Right hindlimb (tissue), 1 donor: ENCODE data around the gene ASB18.
"Not testable (repeated sequence)": the region's sequence is repeated elsewhere in the genome, so short reads cannot be mapped to it uniquely, and the experiment has no call there.

Experiments
- DNase-seq: peaks from one replicate; pipeline ENCODE4 v3.0.0-alpha.2; 2018

Gene ASB18

DNA sequence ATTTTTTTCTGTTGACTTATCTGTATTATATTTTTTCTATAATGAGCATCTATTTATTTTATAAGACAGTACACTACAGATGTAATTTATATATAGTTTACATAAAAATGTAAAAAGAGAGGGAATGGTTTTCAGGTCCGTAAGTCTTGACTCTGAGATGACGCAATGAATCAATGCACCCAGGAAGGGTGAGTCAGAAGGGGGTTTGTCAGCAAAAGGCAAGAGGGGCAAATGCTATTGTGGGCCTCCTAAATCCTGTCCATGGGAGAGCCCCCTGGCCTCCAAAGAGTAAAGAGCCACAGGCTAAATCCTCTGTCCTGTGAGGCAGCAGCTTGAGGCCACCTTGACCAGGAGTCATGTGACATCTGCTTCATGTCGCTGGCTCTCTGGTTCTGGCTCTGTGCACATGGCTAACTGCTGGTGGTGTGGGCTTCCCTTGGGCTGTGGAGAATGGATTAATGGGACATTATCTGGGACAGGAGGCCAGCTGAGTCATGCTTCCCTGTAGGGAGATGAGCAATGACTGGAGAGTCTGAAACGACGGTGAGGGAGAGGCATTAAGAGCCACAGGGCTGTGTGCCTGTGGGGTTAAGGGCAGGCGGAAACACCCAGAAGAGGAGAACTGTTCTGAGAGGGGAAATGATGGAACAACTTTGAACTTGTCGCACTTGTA lies 22.8 kb upstream of the ASB18 start:
- no peak for DNase-seq

DNA sequence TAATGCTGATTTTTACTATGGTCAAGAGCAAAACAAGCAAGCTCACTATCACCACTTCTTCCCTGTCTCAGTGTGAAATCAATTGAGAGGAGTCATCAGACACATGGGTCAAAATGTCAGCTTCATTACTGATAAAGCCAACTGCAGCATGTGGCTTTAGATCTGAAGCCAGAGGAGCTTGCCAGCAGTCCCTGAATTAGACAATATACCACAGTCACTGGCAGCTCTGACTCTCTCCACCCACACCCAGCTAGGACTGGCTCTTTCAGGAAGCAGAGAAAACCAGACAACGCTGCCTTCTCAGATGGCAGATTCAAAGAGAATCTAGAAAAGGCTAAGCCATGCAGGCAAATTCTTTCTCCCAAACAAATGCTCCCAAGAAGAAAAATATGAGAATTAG lies 20.0 kb upstream of the ASB18 start:
- DNase-seq, result no peak

DNA sequence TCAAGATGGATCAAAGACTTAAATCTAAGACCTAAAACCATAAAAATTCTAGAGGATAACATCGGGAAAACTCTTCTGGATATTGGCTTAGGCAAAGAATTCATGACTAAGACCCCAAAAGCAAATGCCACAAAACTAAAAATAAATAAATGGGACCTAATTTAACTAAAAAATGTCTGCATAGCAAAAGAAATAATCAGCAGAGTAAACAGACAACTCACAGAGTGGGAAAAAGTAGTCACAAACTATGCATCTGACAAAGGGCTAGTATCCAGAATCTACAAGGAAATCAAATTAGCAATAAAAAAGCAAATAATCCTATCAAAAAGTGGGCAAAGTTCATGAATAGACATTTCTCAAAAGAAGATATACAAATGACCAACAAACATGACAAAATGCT lies 18.2 kb upstream of the ASB18 start:
- DNase-seq, result no peak

DNA sequence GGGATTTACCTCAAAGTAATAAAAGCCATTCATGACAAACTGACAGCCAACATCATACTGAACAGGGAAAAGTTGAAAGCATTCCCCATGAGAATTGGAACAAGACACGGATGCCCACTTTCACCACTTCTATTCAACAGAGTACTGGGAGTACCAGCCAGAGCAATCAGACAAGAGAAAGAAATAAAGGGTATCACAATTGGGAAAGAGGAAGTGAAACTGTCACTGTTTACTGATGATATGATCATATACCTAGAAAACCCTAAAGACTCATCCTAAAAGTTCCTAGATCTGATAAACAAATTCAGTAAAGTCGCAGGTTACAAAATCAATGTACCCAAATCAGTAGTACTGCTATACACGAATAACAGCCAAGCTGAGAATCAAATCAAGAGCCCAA lies 17.2 kb upstream of the ASB18 start:
- no peak for DNase-seq

DNA sequence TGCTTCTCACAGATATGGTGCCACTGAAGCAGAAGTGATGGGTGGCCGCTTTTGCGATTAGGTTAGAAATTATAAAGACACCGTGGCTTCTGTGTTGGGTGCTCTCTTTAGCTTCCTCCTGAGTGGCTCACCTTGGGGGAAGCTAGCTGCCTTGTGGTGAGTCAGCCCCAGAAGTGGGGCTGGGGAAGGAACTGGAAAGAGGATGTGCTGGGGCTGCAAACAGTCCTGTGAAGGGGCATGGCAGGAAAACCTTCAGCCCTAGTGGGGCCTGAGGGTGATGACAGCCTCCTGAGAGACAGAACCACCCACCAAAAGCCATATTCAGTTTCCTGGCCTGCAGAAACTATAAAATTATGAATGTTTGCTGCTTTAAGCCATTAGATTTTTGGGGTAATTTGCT lies 8.9 kb upstream of the ASB18 start:
- no peak for DNase-seq

DNA sequence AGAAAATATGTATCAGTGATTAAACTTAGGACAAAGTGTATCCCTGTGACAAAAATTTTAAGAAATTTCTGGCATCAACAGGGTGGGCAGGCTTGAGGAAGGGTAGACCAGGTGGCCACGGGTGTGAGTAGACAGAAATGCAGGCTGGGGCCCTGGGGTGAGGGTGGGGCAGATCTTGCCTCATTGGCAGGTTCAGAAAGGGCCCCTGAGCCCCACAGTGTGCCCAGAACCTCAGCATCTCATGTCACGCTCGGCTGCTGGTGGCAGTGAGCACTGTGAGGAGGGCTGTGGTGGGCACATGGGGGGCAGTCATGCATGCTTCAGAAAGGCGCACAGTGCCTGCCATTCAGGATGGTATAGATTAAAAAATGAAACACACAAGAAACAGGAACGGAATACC lies 7.6 kb upstream of the ASB18 start:
- no peak for DNase-seq

DNA sequence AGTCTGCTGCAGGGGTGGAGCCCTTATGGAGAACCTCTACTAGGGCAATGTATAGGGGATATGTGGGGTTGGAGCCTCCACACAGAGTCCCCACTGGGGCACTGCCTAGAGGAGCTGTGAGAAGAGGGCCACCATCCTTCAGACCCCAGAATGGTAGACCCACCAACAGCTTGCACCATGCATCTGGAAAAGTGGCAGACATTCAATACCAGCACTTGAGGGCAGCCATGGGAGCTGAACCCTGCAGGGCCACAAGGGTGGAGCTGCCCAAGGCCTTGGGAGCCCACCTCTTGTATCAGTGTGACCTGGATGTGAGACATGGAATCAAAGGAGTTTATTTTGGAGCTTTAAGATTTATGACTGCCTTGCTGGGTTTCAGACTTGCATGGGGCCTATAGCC lies 5.7 kb upstream of the ASB18 start:
- not testable (repeated sequence) for DNase-seq

DNA sequence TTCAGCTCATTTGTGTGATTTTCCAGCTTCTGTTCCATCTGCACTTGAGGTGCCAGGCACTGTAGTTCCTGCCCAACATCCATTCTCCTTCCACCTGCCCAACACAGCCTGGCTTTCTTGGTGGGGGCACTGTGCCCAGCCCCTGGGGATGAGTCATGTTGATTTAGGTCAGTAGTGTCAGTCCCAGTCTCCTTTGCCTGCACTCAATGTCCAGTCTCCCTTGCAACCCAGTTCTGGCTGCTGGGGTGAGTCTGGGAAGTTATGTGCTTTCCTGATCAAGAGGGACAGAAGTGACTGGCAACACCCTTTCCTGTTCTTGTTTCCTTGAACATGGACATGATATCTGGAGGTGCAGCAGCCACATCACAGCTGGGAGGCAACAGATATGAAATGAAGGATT lies 1.5 kb upstream of the ASB18 start:
- DNase-seq, result no peak

DNA sequence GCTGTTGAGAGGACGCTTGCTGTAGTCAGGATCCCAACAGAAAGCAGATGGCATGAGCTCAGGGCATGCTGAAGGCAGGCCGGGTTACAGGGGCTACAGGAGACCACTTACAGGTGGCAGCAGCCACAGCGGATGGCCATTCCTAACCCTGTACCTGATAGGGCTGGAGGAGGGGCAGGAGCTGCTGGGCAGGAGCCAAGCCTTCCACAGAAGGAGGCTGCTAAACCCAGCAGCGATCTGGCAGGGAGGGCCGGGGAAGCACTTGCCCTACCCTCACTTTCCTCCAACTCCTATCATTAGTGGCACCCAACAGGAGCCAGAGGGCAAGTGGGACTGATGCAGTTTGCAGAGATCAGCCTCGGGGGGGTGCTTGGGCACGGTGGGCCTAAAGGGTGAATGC lies 2.0 kb downstream of the ASB18 start:
- DNase-seq, result no peak

DNA sequence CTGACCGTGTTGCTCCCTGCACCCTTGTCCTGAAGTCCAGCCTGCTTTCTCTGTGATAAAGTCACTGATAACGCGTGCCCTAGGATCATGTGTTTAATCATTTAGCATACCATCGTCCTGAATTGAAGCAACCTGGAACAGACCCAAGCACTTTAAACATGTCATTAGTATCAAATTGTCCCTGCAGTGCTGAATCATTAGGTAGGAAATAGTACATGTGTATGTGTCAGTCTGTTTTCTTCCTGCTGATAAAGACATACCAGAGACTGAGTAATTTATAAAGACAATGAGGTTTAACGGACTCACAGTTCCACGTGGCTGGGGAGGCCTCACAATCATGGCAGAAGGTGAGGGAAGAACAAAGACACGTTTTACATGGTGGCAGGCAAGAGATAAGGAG lies 2.8 kb downstream of the ASB18 start:
- no peak for DNase-seq

DNA sequence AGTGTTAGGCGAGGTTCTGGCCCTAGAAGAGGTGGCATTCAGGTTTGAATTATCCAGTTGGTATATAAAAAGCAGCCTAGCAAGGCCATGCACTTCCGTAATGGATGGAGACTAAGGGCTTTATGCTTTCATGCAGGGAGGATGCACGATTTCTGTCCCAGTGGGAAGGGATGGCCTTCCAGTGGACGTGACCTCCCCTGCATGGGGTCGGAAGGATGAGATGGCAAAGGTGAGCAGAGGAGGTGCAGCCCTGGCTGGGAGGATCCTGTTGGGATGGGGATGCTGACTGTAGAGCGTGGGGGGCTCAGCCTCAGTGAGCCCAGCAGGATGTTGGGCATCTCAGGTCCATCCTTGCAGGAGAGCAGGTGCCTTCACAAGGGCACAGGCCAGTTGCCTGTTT lies 4.8 kb downstream of the ASB18 start:
- no peak for DNase-seq

DNA sequence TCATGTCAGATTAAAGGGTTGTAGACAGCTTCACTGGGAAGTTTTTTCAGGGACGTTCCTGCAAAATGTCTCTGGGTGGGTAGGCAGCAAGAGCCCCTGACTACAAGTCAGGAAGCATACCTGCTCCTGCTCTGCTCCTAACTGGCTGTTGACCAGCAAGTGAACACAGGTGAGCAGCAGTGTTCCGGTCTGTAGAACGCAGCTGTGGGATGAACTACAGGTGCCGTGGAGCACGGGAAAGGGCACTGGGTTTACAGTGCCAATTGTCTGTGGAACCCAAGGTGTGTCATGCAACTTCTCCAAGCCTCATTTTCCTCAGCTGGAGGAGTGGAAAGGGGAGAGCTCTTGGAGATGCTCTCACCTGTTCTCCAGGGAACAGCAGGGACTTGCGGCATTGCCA lies 6.6 kb downstream of the ASB18 start:
- DNase-seq, result no peak

DNA sequence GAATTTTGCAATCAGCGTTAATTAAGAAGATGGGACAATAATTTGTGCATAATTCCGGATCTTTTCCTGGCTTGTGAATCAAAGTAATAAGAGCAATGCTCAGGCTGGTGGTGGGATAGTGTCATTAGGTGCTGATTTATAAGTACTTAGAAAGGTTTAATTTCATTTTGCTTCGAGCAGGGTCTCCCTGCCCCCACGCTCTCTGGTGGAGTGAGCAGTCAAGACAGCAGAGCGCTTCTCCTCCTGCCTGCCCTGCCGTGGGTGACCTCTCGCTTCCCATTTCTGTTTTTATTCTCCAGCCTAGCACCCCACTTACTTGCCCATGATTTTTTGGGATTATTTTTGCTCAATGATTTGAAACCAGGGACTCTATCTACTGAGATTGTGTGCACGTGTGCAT lies 7.1 kb downstream of the ASB18 start:
- DNase-seq, result no peak

DNA sequence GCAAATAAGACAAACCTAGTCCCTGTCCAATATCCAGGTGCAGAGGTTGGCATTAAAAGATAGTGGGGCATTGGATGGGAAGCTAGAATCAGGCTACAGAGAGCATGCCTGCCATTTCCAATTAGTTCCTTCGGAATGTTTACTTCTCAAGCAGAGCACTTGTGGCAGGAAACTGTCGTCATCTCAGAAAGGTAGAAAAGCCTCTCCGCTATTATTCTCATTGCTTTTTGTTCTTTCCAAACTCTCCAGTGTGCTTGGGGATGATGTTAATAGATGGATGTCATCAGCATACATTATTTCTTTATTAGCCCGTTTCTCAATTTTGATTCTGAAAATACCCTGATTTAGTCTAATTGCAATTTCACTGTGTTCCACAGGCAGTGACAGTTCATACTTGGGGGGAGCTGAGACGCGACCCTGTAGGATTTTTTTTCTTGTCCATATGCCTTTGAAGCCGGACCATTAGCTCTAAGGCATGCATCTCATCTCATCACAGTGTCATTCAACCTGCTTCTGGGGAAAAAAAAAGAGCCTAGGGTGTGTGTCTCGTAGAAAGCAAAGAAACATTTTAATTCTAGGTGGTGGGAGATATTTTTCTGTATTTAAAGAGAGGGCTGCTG lies 7.7 kb downstream of the ASB18 start:
- no peak for DNase-seq

DNA sequence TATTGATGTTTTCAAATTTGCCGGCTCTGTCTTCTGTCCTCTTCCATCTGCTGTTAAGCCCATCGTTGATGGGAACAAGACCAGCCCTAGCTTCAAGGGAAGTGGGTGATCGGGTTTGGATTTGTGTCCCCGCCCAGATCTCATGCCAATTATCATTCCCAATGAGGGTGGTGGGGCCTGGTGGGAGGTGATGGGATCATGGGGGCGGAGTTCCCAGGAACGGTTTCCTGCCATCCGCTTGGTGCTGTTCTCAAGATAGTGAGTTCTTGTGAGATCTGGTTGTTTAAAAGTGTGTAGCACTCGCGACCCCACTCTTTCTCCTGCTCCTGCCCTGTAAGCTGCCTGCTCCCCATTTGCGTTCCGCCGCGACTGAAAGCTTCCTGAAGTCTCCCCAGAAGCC lies 9.5 kb downstream of the ASB18 start:
- DNase-seq, result no peak

DNA sequence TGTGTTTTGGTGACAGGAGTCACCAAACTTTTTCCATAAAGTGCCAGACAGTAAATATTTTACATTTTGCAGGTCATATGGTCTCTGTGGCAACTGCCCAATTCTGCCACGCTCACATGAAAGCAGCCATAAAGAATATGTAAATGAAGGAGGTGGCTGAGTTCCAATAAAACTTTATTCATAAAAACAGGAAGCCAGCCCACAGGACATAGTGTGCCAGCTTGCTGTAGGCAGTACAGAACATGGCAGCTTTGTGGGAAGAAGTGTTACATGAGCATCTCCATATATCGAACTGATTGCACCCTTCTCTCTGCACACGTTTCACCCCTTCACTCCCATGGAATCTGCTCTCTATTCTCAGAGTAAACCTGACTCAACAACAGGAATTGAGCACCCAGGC lies 10.2 kb downstream of the ASB18 start:
- DNase-seq, result no peak

DNA sequence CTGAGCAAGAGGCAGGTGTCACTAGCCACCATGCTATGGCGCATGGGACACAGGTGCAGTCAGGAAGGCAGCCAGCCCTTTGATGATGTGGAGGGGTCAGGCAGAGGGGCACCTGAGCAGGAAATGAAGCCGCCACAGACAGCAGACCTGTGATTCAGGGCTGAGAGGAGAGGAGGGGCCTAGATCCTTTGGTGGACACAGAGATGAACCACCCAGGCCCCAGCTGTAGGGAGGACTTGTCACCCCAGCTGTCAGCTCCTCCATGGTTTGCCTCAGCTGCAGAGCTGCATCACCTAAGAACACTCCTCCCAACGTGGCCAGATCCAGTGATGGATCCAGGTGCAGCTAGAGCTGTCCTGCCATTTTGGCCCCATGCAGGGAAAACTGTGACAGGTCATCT lies 11.6 kb downstream of the ASB18 start:
- no peak for DNase-seq

DNA sequence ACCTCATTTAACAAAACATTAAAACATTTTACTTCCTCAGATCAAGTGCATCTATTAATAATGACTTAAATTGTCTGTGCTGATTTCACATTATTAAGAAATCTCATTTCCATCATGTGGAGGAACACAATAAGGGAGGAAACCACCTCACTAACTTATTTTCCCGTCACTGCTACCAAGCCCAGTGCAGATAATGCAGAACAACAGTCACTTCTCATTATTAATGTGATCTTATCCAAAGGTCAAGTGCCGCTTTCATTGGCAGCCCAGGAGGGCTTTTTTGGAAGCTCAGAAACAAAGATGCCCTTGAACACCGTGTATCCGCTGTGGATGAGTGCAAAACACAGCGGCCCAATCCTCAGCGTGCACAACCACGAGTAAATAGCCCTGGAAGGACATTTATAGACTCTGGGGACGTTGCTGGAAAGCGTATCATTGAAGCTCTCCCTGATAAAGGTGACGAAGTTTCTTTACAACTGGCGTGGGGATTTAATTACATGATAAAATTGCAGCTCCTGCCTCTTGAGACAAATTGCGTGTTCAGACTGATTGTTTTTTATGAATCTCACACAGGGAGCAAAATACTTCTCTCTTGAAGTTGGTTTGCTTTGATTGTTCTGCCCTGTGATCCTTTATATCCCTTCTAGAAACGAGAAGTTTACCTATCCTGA lies 13.2 kb downstream of the ASB18 start:
- DNase-seq, result no peak

DNA sequence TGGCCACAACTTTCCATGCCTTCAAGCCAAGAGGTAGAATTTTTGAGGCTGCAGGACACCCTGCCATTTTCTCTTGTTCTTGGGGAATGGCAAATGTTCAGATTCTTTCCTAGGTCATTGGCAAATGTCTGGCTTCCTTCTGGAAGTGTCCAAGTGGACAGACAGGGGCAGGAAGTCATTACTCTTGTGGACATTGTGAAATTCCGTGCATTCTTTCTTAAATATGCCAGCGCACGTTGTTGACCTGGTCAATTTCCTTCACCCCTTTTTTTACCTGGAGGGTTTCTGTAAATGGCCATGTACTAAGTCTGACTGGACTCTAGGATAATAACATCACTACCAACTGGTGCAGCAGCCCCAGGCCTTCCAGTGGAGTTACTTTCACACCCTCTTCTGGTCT lies 13.9 kb downstream of the ASB18 start:
- no peak for DNase-seq

DNA sequence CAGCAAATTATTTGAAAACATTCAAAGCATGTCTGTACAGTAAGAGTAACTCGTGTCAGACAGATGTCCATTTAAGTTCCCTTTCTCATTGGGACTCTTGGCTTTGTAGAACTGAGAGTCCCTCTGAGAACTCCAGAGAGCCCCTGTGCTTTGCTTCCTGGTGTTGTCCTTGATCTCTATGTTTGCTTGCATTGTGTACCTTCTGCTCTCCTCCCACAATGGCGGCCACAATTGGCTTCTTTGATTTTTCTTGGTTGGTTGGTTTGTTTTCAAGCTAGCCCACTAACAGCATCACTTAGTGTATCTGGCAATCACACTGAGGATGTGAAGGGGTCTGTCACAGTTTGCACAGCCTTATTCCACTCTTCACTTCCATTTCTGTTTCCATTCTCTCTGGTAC lies 15.1 kb downstream of the ASB18 start:
- no peak for DNase-seq

DNA sequence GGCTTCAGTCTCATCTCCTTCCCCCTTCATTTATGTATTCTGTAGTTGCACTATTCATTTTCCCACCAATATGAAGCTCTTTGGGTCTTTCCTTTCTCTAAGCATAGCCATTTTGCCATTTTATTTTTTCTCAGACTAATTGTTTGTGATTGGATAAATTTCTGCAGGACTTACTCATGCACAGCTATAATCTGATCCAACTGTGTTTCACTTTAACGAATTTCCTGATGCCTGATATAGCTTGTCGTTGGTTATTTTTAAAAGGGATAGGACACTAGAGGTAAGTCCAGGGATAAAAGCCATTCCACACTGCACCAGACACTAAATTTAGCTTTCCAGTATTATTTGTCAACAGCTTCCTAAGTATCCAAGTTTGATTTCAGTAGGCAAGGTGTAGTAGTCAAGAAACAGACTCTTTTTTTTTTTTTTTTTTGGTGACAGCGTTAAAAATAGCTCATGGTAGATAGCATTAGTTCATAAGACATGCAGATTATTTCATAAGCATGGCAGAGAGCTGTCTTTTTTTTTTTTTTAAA lies 17.4 kb downstream of the ASB18 start:
- no peak for DNase-seq

DNA sequence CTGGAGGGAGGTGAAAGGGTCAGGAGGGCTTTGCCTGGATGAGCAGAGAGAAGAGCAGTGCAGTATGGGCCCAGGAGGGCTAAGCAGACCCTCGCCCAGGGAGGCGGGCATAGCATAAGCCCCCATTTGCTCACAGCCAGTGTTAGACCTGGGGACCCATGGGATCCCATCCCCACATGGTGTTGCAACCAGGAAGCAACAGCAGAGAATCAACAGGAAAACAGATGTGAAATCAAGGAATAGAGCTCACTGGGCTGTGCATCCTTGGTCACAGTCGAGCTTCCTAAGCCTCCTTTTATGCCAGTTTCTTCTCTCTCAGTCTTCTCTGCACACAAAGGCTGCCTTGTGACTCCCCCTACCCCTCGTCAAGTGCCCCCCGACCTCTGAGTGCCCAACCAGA lies 19.9 kb downstream of the ASB18 start:
- DNase-seq, result no peak

DNA sequence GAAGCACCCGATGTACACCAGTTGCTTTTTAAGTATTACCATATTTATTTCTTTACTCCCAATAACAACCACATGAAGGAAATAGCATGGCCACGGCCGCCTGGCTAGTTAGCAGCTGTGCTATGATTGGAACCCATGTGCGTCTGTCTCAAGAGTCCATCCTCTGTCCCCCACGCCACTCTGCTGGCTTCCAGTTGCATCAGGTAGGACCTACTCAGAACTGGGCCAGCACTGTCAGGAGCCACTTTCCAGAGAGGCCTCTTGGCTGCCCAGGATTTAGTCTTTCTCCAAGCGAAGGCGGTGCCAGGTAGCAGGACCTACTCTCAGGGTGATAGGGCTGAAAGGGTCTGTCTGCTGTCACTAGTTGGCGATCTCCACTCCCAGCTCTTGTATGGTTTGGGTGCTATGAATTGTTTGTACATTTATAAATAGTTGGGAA lies 22.1 kb downstream of the ASB18 start:
- DNase-seq, result no peak
